ENCODE measurements around the gene RHBDL1. TPM values are rescaled to one million over a fixed set of nuclear protein-coding genes. Genes with fewer than 3 reads are reported as not detected.

Gene RHBDL1
- total RNA-seq, 3 donors from 2014 or later (not counting 1 experiment from before 2014, with no cell fraction given): 2.9 to 4.2 (median 4.2) TPM

DNA sequence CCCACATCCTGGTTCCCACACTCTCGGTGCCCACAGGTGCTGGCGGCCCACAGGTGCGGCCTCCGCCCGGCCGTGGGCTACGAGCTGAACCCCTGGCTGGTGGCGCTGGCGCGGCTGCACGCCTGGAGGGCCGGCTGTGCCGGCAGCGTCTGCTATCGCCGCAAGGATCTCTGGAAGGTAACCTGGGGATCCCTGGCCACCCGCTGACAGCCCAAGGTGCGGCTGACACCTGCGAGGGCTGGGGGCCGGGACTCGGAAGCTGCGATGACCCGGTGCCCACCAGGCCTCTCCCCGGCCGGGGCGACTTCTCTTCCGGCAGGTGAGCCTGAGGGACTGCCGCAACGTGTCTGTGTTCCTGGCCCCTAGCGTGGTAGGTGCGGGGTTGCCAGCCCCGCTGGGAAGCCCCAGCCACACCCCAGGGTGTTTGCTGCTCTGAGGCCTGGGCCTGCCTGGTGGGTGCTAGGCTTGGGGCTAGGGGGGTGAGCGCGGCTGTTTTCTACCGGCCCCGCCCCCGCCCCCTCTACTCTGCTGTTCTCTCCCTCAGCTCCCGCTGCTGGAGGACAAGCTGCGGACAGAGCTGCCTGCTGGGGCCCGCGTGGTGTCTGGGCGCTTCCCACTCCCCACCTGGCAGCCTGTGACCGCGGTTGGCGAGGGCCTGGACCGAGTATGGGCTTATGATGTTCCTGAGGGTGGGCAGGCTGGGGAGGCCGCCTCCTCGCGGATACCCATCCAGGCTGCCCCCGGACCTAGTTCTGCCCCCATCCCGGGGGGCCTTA lies 46.5 kb downstream of the RHBDL1 start:
- Histone ChIP-seq H3K36me3 (ENCODE audit: control insufficient read depth, insufficient read depth, low read length) (no peaks in the 10 kb centered on the region), H3K27ac (ENCODE audit: low read length) (peak overlapping the region; percentile 36), H3K9me3 (ENCODE audit: control insufficient read depth, insufficient read depth, low read length) (no peaks in the 10 kb centered on the region), H3K4me1 (ENCODE audit: control insufficient read depth, insufficient read depth, low read length) (peaks cover 47% of the 10 kb centered on the region), H3K27me3 (ENCODE audit: control insufficient read depth, insufficient read depth, low read length) (no peaks in the 10 kb centered on the region), H3K4me3 (ENCODE audit: low read length) (peak overlapping the region; percentile 14)
- peak overlapping the region; percentile 82 for H3K4me3 Mint-ChIP-seq
- no peaks in the 10 kb centered on the region for H3K27me3 Mint-ChIP-seq (ENCODE audit: low read depth in 2 of 2)
- ATAC-seq: no peak
- no peaks in the 10 kb centered on the region for H3K9me3 Mint-ChIP-seq
- no peaks in the 10 kb centered on the region for H3K36me3 Mint-ChIP-seq
- peaks cover 0 to 23% of the 10 kb centered on the region in 2 donors for H3K4me1 Mint-ChIP-seq
- H3K27ac Mint-ChIP-seq: peak overlapping the region; percentile 34 to 44
- TF ChIP-seq, protein P1, sequence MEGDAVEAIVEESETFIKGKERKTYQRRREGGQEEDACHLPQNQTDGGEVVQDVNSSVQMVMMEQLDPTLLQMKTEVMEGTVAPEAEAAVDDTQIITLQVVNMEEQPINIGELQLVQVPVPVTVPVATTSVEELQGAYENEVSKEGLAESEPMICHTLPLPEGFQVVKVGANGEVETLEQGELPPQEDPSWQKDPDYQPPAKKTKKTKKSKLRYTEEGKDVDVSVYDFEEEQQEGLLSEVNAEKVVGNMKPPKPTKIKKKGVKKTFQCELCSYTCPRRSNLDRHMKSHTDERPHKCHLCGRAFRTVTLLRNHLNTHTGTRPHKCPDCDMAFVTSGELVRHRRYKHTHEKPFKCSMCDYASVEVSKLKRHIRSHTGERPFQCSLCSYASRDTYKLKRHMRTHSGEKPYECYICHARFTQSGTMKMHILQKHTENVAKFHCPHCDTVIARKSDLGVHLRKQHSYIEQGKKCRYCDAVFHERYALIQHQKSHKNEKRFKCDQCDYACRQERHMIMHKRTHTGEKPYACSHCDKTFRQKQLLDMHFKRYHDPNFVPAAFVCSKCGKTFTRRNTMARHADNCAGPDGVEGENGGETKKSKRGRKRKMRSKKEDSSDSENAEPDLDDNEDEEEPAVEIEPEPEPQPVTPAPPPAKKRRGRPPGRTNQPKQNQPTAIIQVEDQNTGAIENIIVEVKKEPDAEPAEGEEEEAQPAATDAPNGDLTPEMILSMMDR (IDR thresholded peaks at IDR 0.05): no peak
- DNase-seq: peak in 1 of 2 donors; percentile 71
- WGBS (ENCODE audit: insufficient coverage): 66% methylated on average over 51 of the region's 51 CpGs
- intact Hi-C loops (cut with micrococcal nuclease): no loop called here

GRCh38 chr16:722835-723633 lies 47.6 kb downstream of the RHBDL1 start:
- H3K4me1 ChIP-seq (ENCODE audit: control insufficient read depth, insufficient read depth, low read length): peaks cover 55% of the 10 kb centered on the region
- H3K36me3 ChIP-seq (ENCODE audit: control insufficient read depth, insufficient read depth, low read length): no peaks in the 10 kb centered on the region
- Mint-ChIP-seq H3K9me3 (no peaks in the 10 kb centered on the region), H3K27me3 (ENCODE audit: low read depth in 2 of 2) (no peaks in the 10 kb centered on the region), H3K36me3 (no peaks in the 10 kb centered on the region), H3K27ac (peak overlapping the region; percentile 44 to 48), H3K4me3 (peak overlapping the region; percentile 82), H3K4me1 (peaks cover 0 to 23% of the 10 kb centered on the region in 2 donors)
- H3K27me3 ChIP-seq (ENCODE audit: control insufficient read depth, insufficient read depth, low read length): no peaks in the 10 kb centered on the region
- ATAC-seq (no peak), DNase-seq (no peak)
- H3K27ac ChIP-seq (ENCODE audit: low read length): no peak overlapping the region
- WGBS (ENCODE audit: insufficient coverage): 87% methylated on average over 24 of the region's 24 CpGs
- intact Hi-C loops (cut with micrococcal nuclease): no loop called here
- H3K9me3 ChIP-seq (ENCODE audit: control insufficient read depth, insufficient read depth, low read length): no peaks in the 10 kb centered on the region
- no peak overlapping the region for H3K4me3 ChIP-seq (ENCODE audit: low read length)
- TF ChIP-seq, protein P1 (IDR thresholded peaks at IDR 0.05): no peak

- no peak overlapping the region for H3K27ac ChIP-seq (ENCODE audit: low read length)
- intact Hi-C loops (cut with micrococcal nuclease): no loop called here
Observed at GRCh38 chr16:723695-724094, 48.2 kb downstream of the RHBDL1 start.

More at GRCh38 chr16:723695-724094, 48.2 kb downstream of the RHBDL1 start:
- TF ChIP-seq, protein P1 (IDR thresholded peaks at IDR 0.05): no peak
- no peak overlapping the region for H3K4me3 ChIP-seq (ENCODE audit: low read length)
- DNase-seq (no peak), ATAC-seq (no peak)
- peaks cover 59% of the 10 kb centered on the region for H3K4me1 ChIP-seq (ENCODE audit: control insufficient read depth, insufficient read depth, low read length)
- no peaks in the 10 kb centered on the region for H3K27me3 ChIP-seq (ENCODE audit: control insufficient read depth, insufficient read depth, low read length)
- Mint-ChIP-seq H3K4me3 (no peak overlapping the region), H3K36me3 (no peaks in the 10 kb centered on the region), H3K9me3 (no peaks in the 10 kb centered on the region), H3K27ac (no peak overlapping the region), H3K4me1 (peaks cover 0 to 23% of the 10 kb centered on the region in 2 donors), H3K27me3 (ENCODE audit: low read depth in 2 of 2) (no peaks in the 10 kb centered on the region)
- no peaks in the 10 kb centered on the region for H3K36me3 ChIP-seq (ENCODE audit: control insufficient read depth, insufficient read depth, low read length)
- H3K9me3 ChIP-seq (ENCODE audit: control insufficient read depth, insufficient read depth, low read length): no peaks in the 10 kb centered on the region
- WGBS (ENCODE audit: insufficient coverage): 80% methylated on average over 9 of the region's 9 CpGs

Data from natural killer cell (primary cell).